Upper lobe of right lung (tissue), 1 donor: Measurements from ENCODE around the gene PANK1. TPM values are rescaled to one million over a fixed set of nuclear protein-coding genes. Genes with fewer than 3 reads are reported as not detected.

Experiments
- ATAC-seq: fragments of 200-7000 bp; cut with Tn5 transposase; one replicate; pipeline ENCODE4 v1.9.1; 2020; ENCODE audit warnings: mild to moderate bottlenecking, moderate library complexity
- DNase-seq: peaks from one replicate; pipeline ENCODE4 v3.0.0-alpha.2; 2020
- H3K27ac ChIP-seq: fragments of 200-600 bp; one replicate; pipeline ENCODE4 v1.8.0; 2022
- H3K27me3 ChIP-seq: fragments of 200-600 bp; one replicate; pipeline ENCODE4 v1.8.0; 2022; ENCODE audit warnings: mild to moderate bottlenecking
- H3K36me3 ChIP-seq: fragments of 200-600 bp; one replicate; pipeline ENCODE4 v1.8.0; 2022
- H3K4me1 ChIP-seq: fragments of 200-600 bp; one replicate; pipeline ENCODE4 v1.8.0; 2022
- H3K4me3 ChIP-seq: fragments of 200-600 bp; one replicate; pipeline ENCODE4 v1.8.0; 2022; ENCODE audit warnings: mild to moderate bottlenecking
- H3K9me3 ChIP-seq: fragments of 200-600 bp; one replicate; pipeline ENCODE4 v1.8.0; 2022
- intact Hi-C: fragments of 100-400 bp; cut with DNase I; formaldehyde crosslinking; loops from one replicate; pipeline ENCODE4 v1.11.0; 2022
- total RNA-seq: library from RNA; stranded (reverse); fragmentation: NEBNext Ultra II Directional; extraction: Animal tissue kit (Norgen Biotek cat#: 25700); gene quantifications from one replicate; pipeline ENCODE4 v1.2.1, GENCODE V29; 2021
- TF ChIP-seq, protein P1 (sequence below): fragments of 200-600 bp; IDR thresholded peaks from one replicate; pipeline ENCODE4 v1.8.0; 2022; ENCODE audit warnings: antibody characterized with exemption
- donor health status: DM: no; HTN: yes; CAD: no; lungs with severe emphysema.

PANK1 gene
- total RNA-seq, 1 donor from 2014 or later = 8.0 TPM

GRCh38 chr10:89543841-89544240 is 101.2 kb downstream of the PANK1 start:
- intact Hi-C loops = no loop called here
- Histone ChIP-seq H3K27me3 (no peaks in the 10 kb centered on the region), H3K27ac (no peak overlapping the region), H3K4me1 (no peaks in the 10 kb centered on the region), H3K4me3 (no peak overlapping the region), H3K36me3 (no peaks in the 10 kb centered on the region), H3K9me3 (no peaks in the 10 kb centered on the region)
- TF ChIP-seq, protein P1, sequence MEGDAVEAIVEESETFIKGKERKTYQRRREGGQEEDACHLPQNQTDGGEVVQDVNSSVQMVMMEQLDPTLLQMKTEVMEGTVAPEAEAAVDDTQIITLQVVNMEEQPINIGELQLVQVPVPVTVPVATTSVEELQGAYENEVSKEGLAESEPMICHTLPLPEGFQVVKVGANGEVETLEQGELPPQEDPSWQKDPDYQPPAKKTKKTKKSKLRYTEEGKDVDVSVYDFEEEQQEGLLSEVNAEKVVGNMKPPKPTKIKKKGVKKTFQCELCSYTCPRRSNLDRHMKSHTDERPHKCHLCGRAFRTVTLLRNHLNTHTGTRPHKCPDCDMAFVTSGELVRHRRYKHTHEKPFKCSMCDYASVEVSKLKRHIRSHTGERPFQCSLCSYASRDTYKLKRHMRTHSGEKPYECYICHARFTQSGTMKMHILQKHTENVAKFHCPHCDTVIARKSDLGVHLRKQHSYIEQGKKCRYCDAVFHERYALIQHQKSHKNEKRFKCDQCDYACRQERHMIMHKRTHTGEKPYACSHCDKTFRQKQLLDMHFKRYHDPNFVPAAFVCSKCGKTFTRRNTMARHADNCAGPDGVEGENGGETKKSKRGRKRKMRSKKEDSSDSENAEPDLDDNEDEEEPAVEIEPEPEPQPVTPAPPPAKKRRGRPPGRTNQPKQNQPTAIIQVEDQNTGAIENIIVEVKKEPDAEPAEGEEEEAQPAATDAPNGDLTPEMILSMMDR = no peak
- DNase-seq (no peak), ATAC-seq (no peak)

- peaks cover 11% of the 10 kb centered on the region for H3K27me3 ChIP-seq
- no peaks in the 10 kb centered on the region for H3K9me3 ChIP-seq
- H3K4me3 ChIP-seq = no peak overlapping the region
- H3K36me3 ChIP-seq = no peaks in the 10 kb centered on the region
- intact Hi-C loops = no loop called here
- H3K4me1 ChIP-seq = no peaks in the 10 kb centered on the region
- DNase-seq (no peak), ATAC-seq (no peak)
- TF ChIP-seq, protein P1 = no peak
- no peak overlapping the region for H3K27ac ChIP-seq
Observed at GRCh38 chr10:89540420-89540949, 104.6 kb downstream of the PANK1 start.

- Histone ChIP-seq H3K27ac (no peak overlapping the region), H3K4me3 (no peak overlapping the region)
- no peak for DNase-seq
Observed at GRCh38 chr10:89537364-89537763, 107.7 kb downstream of the PANK1 start.

DNA sequence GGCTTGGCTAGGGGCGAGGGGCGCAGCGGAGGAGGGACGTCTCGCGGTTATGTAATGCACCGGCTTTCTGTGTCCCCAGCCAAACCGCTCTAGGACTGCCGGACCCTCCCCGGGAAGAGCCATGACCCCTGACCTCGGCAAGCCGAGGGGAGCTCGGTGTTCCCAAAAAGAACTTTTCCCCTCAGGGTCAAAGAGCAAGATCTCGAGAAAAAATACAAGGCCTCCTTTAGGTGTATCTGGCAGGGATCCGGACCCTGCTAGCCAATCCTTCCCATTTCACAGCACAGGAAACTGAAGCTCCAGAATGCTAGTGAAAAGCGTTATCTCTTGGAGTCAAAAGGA is 109.1 kb downstream of the PANK1 start:
- Histone ChIP-seq H3K36me3 (no peaks in the 10 kb centered on the region), H3K4me3 (peak overlapping the region; percentile 32), H3K27ac (no peak overlapping the region), H3K27me3 (peaks cover 56% of the 10 kb centered on the region), H3K9me3 (no peaks in the 10 kb centered on the region), H3K4me1 (peaks cover 11% of the 10 kb centered on the region)
- intact Hi-C loops = no loop called here
- TF ChIP-seq, protein P1 = no peak
- DNase-seq (no peak), ATAC-seq (no peak)

More at GRCh38 chr10:89537364-89537763, 107.7 kb downstream of the PANK1 start:
- no peak for ATAC-seq
- intact Hi-C loops = no loop called here
- Histone ChIP-seq H3K36me3 (no peaks in the 10 kb centered on the region), H3K4me1 (peaks cover 11% of the 10 kb centered on the region), H3K9me3 (no peaks in the 10 kb centered on the region), H3K27me3 (peaks cover 42% of the 10 kb centered on the region)
- TF ChIP-seq, protein P1 = no peak

GRCh38 chr10:89535171-89536012 is 109.7 kb downstream of the PANK1 start, which contains the start of gene SLC16A12:
SLC16A12 (minus strand) TSS chr10:89535594; CDS start chr10:89462578, 73,016 bp downstream.
- DNase-seq (peak; percentile 68), ATAC-seq (peak; percentile 76)
- no peaks in the 10 kb centered on the region for H3K36me3 ChIP-seq
- no peak within 1 kb of the TSS for H3K27ac ChIP-seq
- intact Hi-C loops = no loop called here
- no peaks in the 10 kb centered on the region for H3K9me3 ChIP-seq
- H3K27me3 ChIP-seq = peaks cover 57% of the 10 kb centered on the region
- TF ChIP-seq, protein P1 = no peak
- H3K4me3 ChIP-seq = peak within 1 kb of the TSS; percentile 32
- H3K4me1 ChIP-seq = peaks cover 11% of the 10 kb centered on the region
